Skeletal muscle tissue (tissue), 4 donors: ENCODE measurements around the gene CRYL1. TPM values are rescaled to one million over a fixed set of nuclear protein-coding genes. Genes with fewer than 3 reads are reported as not detected.

Source experiments
- H3K27ac ChIP-seq: one replicate; pipeline ENCODE4 v1.7.0; 2013; ENCODE audit warnings: mild to moderate bottlenecking, low read depth, low read length, inconsistent platforms
- H3K27me3 ChIP-seq, 3 donors: one replicate each; pipeline ENCODE4 v1.7.0; 2013; ENCODE audit warnings: low read length in 3 of 3; ENCODE audit not compliant: control insufficient read depth in 3 of 3, insufficient read depth in 3 of 3
- H3K36me3 ChIP-seq, 3 donors: one replicate each; pipeline ENCODE4 v1.7.0; 2013; ENCODE audit warnings: low read length in 3 of 3; ENCODE audit not compliant: control insufficient read depth in 3 of 3, insufficient read depth in 3 of 3
- H3K4me1 ChIP-seq, 3 donors: one replicate each; pipeline ENCODE4 v1.7.0; 2013; ENCODE audit warnings: low read length in 3 of 3, mild to moderate bottlenecking in 3 of 3; ENCODE audit not compliant: control insufficient read depth in 3 of 3, insufficient read depth in 3 of 3
- H3K4me3 ChIP-seq, 3 donors: one replicate each; pipeline ENCODE4 v1.7.0; 2013; ENCODE audit warnings: low read length in 3 of 3
- H3K9ac ChIP-seq, 3 donors: one replicate each; pipeline ENCODE4 v1.7.0; 2013; ENCODE audit warnings: low read length in 3 of 3, mild to moderate bottlenecking in 3 of 3, moderate library complexity in 2 of 3, low read depth in 1 of 3
- H3K9me3 ChIP-seq, 3 donors: one replicate each; pipeline ENCODE4 v1.7.0; 2013; ENCODE audit warnings: low read length in 3 of 3; ENCODE audit not compliant: control insufficient read depth in 3 of 3
- total RNA-seq: library from RNA; depleted of rRNA; stranded (reverse); fragments of >200 nt; gene quantifications from one replicate; pipeline ENCODE4 v1.2.3, GENCODE V29; 2014
- donor health status: Osteomylitis.

Gene CRYL1
- total RNA-seq, 1 donor from 2014 or later: 29.2 TPM

DNA sequence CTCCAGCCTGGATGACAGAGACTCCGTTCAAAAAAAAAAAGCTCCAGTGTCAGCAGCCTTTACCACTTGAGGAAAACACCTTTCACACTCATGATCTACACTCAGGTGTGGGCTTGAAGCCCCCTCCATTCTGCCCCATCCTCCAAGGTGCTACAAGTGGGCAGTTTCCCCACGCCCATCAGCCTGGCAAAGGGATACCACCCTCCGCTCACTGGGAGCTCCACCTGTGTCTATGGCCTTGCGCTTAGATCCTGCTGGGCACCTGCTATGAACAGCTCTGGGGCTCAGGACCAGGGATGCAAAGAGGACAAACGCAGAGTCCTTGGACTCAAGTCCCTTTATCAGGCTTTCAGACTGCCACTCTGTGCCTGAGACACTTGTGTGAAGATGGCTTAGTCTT, 127.8 kb downstream of the CRYL1 start:
- Histone ChIP-seq H3K4me1 (no peaks in the 10 kb centered on the region), H3K27me3 (peaks cover 0 to 11% (median 6%) of the 10 kb centered on the region in 3 donors), H3K9ac (no peak overlapping the region), H3K27ac (no peak overlapping the region), H3K9me3 (no peaks in the 10 kb centered on the region), H3K4me3 (no peak overlapping the region), H3K36me3 (peaks cover 0 to under 1% (median 0%) of the 10 kb centered on the region in 3 donors)

GRCh38 chr13:20395061-20395916, 130.4 kb downstream of the CRYL1 start:
- no peaks in the 10 kb centered on the region for H3K4me1 ChIP-seq
- H3K36me3 ChIP-seq: no peaks in the 10 kb centered on the region
- no peak overlapping the region for H3K4me3 ChIP-seq
- no peak overlapping the region for H3K27ac ChIP-seq
- H3K9me3 ChIP-seq: no peaks in the 10 kb centered on the region
- no peak overlapping the region for H3K9ac ChIP-seq
- peaks cover 0 to 11% (median 6%) of the 10 kb centered on the region in 3 donors for H3K27me3 ChIP-seq

DNA sequence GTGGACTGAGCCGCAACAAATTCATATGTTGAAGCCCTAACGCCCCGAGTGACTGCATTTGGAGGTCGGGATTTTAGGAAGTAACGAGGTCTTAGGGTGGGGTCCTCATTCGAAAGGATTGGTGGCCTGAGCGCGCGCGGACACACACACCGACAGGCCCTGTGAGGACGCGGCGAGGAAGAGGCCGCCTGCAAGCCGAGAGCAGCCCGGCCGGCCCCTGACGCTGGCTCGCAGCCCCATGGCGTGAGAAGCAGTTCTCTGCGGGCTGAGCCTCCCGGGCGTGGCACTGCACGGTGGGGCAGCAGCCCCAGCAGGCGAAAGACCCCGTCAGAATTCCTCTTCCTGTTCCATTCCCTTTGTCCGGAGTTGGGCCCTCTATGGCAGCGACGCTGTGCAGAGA, 131.2 kb downstream of the CRYL1 start:
- Histone ChIP-seq H3K9ac (no peak overlapping the region), H3K27me3 (peaks cover 0 to 11% (median 6%) of the 10 kb centered on the region in 3 donors), H3K4me1 (no peaks in the 10 kb centered on the region), H3K4me3 (no peak overlapping the region), H3K27ac (no peak overlapping the region), H3K36me3 (no peaks in the 10 kb centered on the region), H3K9me3 (no peaks in the 10 kb centered on the region)

- H3K36me3 ChIP-seq: no peaks in the 10 kb centered on the region
- H3K9me3 ChIP-seq: no peaks in the 10 kb centered on the region
- no peaks in the 10 kb centered on the region for H3K4me1 ChIP-seq
- H3K9ac ChIP-seq: no peak overlapping the region
- no peak overlapping the region for H3K4me3 ChIP-seq
- H3K27ac ChIP-seq: no peak overlapping the region
- peaks cover 0 to 11% (median 6%) of the 10 kb centered on the region in 3 donors for H3K27me3 ChIP-seq
These were observed 131.5 kb downstream of the CRYL1 start for GRCh38 chr13:20394169-20394501.

DNA sequence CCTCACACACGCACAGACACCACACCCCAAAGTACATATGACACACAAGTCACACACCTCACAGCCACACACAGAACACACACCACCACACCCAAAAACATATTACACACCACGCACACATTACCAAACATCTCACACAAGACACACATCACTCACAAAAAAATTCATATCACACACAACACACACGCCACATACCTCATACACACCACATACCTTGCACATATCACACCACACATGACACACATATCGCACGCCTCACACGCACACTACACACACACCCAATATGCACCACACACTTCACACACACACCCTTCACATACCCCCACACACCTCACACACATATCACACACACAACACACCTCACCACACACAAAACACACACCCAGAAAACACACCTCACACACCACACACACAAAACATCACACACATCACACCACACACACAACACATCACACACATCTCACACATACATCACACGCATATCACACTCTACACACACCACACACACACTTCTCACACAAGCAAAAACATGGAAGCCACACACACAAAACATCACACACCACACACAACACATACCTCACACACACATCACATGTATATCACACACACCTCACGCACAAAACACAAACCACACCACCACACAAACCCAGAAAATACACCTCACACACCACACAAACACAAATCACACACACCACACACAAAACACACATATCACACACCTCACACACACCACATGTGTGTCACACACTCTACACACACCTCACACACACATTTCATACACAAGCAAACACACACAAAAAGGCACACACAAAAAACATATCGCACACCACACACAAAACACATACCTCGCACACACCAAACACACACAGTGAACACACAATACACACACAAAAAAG, 132.1 kb downstream of the CRYL1 start:
- Histone ChIP-seq H3K4me3 (no peak overlapping the region), H3K9ac (no peak overlapping the region), H3K27ac (no peak overlapping the region), H3K9me3 (no peaks in the 10 kb centered on the region), H3K36me3 (no peaks in the 10 kb centered on the region), H3K27me3 (peaks cover 0 to 11% (median 6%) of the 10 kb centered on the region in 3 donors), H3K4me1 (no peaks in the 10 kb centered on the region)

DNA sequence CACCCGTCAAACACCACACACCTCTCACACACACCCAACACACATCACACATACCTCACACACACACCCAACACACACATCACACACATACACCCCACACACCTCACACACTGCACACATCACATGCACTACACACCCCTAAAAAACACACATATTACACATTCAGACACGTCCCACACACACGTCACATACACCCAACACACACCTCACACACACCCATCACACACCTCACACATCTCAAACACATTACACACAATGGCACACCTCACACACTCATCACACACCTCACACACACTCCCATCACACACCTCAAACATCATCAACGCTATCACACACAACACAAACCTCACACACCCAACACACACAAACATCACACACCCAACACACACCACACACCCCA, 133.1 kb downstream of the CRYL1 start:
- Histone ChIP-seq H3K27me3 (peaks cover 0 to 11% (median 6%) of the 10 kb centered on the region in 3 donors), H3K4me1 (no peaks in the 10 kb centered on the region), H3K27ac (no peak overlapping the region), H3K9ac (no peak overlapping the region), H3K4me3 (no peak overlapping the region), H3K36me3 (no peaks in the 10 kb centered on the region), H3K9me3 (no peaks in the 10 kb centered on the region)

DNA sequence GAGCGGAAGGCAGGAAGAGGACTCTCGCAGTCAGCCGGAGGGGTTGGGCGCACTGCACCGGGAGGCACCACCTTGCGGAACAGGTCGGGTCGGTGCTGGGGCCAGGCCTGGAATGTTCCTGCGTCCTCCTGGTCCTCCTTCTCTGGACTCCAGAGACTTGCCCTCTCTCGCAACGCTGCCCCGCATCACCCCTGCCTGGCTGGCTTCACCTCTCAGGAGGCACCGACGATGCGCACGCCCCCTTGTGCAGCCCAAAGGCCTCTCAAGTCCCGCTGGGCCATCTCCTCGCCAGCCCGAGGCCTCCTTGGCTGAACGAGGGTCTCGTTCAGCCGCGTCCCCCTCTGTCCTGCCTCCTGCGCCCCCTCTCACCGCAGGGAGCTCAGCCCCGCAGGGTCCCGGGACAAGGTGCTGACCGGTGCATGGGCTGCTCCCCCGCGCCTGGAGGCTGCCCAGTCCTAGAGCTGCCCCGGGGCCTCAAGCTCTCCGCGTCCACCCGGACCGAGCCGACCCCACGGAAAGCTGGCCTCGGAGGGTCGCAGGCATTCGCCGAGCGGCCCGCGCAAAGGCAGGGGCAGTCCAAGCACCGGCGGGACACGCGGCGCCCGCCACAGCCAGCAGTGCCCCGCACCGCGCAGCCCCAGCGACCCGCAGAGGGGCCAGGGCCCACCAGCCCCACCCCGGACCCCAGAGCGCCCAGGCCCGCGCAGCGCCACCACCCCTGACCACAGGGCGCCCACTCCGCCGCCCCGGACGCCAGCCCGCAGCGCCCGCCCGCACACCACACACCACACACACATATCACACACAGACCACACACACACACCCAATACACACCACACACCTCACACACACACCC, 133.8 kb downstream of the CRYL1 start:
- peaks cover 0 to 11% (median 6%) of the 10 kb centered on the region in 3 donors for H3K27me3 ChIP-seq

DNA sequence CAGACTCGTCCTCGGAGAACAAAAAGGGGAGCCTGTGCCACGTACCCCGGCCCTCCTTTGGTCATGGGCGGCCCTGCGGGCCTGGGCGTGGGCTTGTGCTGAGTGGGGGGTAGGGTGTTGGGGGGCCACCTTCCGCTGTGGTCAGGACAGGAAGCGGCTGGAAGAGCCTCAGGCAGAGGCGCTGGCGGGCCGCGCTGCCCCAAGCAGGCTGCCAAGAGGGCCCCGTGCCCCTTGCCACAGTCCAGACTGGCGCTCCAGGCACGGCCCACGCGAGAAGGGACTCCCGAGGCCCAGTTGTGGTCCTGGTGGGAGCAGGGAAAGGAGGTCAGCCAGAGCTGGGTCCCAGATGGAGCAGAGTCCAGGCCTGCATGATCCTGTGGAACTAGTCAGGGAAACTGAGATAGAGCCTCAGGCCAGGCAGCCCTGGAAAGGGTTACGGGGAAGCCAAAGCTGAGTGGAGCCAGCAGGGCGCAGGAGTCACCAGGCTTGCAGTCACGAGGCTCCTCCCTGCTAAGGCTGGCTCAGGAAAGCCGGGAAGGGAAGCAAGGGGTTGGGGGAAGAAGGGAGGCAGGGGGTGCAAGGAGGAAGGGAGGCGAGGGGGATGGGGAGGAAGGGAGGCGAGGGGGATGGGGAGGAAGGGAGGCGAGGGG, 135.0 kb downstream of the CRYL1 start:
- peaks cover 0 to 10% (median 6%) of the 10 kb centered on the region in 3 donors for H3K27me3 ChIP-seq
- H3K9me3 ChIP-seq: no peaks in the 10 kb centered on the region
- H3K27ac ChIP-seq: no peak overlapping the region
- no peak overlapping the region for H3K9ac ChIP-seq
- H3K4me3 ChIP-seq: no peak overlapping the region
- no peaks in the 10 kb centered on the region for H3K4me1 ChIP-seq
- no peaks in the 10 kb centered on the region for H3K36me3 ChIP-seq

More for the DNA sequence above, 133.8 kb downstream of the CRYL1 start:
- Histone ChIP-seq H3K27ac (no peak overlapping the region), H3K9ac (no peak overlapping the region), H3K36me3 (no peaks in the 10 kb centered on the region), H3K9me3 (no peaks in the 10 kb centered on the region), H3K4me1 (no peaks in the 10 kb centered on the region), H3K4me3 (no peak overlapping the region)
